Mesothelial cell of epicardium (in vitro differentiated cells): ENCODE data around the gene SAG. TPM values are rescaled to one million over a fixed set of nuclear protein-coding genes. Genes with fewer than 3 reads are reported as not detected.

Experiments used
- DNase-seq, 2 experiments: peaks; one replicate each; pipeline ENCODE4 v3.0.0; 2021; ENCODE audit warnings: low spot score in 2 of 2; ENCODE audit not compliant: unreplicated experiment in 2 of 2
- H3K27ac Mint-ChIP-seq: 2 replicates; pipeline ENCODE4 v1.8.0; 2021; ENCODE audit warnings: mixed read lengths
- H3K27me3 Mint-ChIP-seq: 2 replicates; pipeline ENCODE4 v1.8.0; 2021; ENCODE audit warnings: low read depth, mixed read lengths
- H3K36me3 Mint-ChIP-seq: 2 replicates; pipeline ENCODE4 v1.8.0; 2021; ENCODE audit warnings: mixed read lengths
- H3K4me1 Mint-ChIP-seq: 2 replicates; pipeline ENCODE4 v1.8.0; 2021; ENCODE audit warnings: mixed read lengths
- H3K4me3 Mint-ChIP-seq: 2 replicates; pipeline ENCODE4 v1.8.0; 2021; ENCODE audit warnings: mild to moderate bottlenecking, moderate library complexity, mixed read lengths
- H3K9me3 Mint-ChIP-seq: 2 replicates; pipeline ENCODE4 v1.8.0; 2021; ENCODE audit warnings: mixed read lengths
- total RNA-seq: library from RNA; stranded (reverse); gene quantifications from 3 replicates; pipeline ENCODE4 v1.2.1, GENCODE V29; 2021
- TF ChIP-seq, protein P1 (sequence below): fragments of 200-600 bp; sonication (generic); IDR thresholded peaks from one replicate; pipeline ENCODE4 v1.5.0; 2021; ENCODE audit warnings: antibody characterized with exemption; ENCODE audit not compliant: unreplicated experiment

The SAG gene
- total RNA-seq, 1 donor from 2014 or later, result not detected

DNA sequence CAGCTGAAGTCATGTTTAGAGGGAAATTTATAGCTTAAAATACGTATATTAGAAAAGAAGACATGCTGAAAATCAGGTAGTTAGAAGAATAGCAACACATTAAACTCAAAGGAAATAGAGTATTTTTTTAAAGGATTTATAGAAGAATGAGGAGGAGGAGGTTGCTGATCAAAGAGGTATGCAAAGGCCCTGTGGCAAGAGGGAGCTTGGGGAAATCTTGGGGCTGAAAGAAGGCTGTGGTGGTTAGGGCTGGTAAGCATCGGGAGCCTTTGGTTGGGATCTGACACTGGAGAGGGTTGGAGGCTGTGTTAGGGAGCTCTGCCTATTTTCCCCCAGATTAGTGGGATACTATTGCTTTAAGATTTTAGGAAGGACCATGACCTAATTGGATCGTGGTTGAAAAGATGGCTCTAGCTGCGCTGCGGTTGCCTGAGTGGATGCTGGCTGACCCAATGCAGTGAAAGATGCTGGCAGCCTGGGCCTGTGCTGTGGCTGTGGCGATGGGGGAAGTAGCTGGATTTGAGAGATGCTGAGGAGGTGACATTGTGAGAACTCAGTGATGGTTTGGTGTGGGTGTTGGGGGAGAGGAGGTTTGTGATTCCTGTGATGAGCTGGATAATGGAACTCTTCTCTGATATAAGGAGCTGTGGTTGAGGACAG is 58.4 kb downstream of the SAG start:
- Mint-ChIP-seq H3K4me3 (no peak overlapping the region), H3K9me3 (peaks cover 10% of the 10 kb centered on the region), H3K36me3 (peaks cover 15% of the 10 kb centered on the region), H3K27ac (no peak overlapping the region), H3K4me1 (peaks cover 5% of the 10 kb centered on the region), H3K27me3 (no peaks in the 10 kb centered on the region)
- TF ChIP-seq, protein P1, sequence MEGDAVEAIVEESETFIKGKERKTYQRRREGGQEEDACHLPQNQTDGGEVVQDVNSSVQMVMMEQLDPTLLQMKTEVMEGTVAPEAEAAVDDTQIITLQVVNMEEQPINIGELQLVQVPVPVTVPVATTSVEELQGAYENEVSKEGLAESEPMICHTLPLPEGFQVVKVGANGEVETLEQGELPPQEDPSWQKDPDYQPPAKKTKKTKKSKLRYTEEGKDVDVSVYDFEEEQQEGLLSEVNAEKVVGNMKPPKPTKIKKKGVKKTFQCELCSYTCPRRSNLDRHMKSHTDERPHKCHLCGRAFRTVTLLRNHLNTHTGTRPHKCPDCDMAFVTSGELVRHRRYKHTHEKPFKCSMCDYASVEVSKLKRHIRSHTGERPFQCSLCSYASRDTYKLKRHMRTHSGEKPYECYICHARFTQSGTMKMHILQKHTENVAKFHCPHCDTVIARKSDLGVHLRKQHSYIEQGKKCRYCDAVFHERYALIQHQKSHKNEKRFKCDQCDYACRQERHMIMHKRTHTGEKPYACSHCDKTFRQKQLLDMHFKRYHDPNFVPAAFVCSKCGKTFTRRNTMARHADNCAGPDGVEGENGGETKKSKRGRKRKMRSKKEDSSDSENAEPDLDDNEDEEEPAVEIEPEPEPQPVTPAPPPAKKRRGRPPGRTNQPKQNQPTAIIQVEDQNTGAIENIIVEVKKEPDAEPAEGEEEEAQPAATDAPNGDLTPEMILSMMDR, result no peak
- no peak for DNase-seq

DNA sequence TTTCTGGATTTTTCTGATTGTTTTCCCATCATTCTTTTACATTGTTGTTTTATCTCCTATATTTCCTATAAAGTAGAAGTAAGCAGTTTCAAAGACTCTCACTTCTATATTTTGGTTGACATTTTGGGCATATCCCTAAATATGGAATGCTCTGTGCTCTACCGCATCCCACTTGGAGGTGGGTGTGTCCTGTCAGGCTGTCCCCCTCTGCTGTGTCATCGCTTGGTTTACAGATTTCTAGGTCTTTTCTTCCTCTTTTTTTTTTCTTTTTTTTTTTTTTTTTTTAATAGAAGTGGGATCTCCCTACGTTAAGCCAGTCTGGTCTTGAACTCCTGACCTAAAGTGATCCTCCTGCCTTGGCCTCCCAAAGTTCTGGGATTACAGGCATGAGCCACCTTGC is 60.0 kb downstream of the SAG start:
- no peak for DNase-seq
- Mint-ChIP-seq H3K4me1 (no peaks in the 10 kb centered on the region), H3K4me3 (no peak overlapping the region), H3K27me3 (no peaks in the 10 kb centered on the region), H3K36me3 (peaks cover 12% of the 10 kb centered on the region), H3K9me3 (peaks cover 10% of the 10 kb centered on the region), H3K27ac (no peak overlapping the region)
- TF ChIP-seq, protein P1, result no peak

DNA sequence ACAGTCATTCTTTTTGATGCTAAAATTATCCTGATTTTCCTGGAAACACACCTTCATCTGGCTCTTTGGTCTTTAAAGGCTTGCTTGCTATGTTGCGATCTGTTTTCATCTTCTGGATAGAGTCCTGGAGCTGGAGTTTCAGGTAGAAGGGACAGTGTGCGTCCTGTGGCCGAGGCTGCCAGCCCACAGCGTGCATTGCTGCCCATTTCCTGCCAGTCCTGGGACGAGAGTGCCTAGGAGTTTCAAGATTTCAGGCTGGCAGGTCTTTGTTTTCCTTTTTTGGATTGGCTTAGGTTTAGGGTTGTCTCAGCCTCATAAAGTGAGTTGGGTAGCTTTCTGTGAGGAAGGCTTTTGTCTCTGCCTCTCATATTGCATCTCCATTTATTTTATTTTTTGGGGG is 61.1 kb downstream of the SAG start:
- Mint-ChIP-seq H3K27ac (no peak overlapping the region), H3K36me3 (peaks cover 8% of the 10 kb centered on the region), H3K9me3 (peaks cover 7% of the 10 kb centered on the region), H3K4me3 (no peak overlapping the region), H3K27me3 (no peaks in the 10 kb centered on the region), H3K4me1 (no peaks in the 10 kb centered on the region)
- TF ChIP-seq, protein P1, result no peak
- no peak for DNase-seq

DNA sequence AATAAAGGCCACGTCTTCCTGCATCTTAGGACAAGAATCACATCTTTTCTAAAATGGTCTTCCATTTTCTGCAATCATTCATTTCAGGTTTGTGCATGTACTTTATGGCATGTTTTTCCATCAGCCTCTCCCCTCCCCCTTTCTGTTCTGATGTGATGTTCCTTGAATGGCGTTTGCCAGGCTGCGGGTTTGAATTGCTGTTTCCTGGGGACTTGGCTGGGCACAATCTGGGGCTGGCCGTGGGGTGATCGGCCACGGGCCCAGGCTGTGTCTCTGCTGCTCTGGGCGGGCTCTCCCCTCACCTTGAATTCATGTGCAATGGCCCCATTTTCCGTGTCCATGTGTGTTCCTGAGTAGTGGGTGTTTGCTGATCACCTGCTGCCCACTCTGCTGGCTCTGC is 61.8 kb downstream of the SAG start:
- Mint-ChIP-seq H3K9me3 (peaks cover 2% of the 10 kb centered on the region), H3K4me3 (no peak overlapping the region), H3K4me1 (no peaks in the 10 kb centered on the region), H3K36me3 (peaks cover 2% of the 10 kb centered on the region), H3K27ac (no peak overlapping the region), H3K27me3 (no peaks in the 10 kb centered on the region)
- TF ChIP-seq, protein P1, result no peak
- DNase-seq, result no peak

DNA sequence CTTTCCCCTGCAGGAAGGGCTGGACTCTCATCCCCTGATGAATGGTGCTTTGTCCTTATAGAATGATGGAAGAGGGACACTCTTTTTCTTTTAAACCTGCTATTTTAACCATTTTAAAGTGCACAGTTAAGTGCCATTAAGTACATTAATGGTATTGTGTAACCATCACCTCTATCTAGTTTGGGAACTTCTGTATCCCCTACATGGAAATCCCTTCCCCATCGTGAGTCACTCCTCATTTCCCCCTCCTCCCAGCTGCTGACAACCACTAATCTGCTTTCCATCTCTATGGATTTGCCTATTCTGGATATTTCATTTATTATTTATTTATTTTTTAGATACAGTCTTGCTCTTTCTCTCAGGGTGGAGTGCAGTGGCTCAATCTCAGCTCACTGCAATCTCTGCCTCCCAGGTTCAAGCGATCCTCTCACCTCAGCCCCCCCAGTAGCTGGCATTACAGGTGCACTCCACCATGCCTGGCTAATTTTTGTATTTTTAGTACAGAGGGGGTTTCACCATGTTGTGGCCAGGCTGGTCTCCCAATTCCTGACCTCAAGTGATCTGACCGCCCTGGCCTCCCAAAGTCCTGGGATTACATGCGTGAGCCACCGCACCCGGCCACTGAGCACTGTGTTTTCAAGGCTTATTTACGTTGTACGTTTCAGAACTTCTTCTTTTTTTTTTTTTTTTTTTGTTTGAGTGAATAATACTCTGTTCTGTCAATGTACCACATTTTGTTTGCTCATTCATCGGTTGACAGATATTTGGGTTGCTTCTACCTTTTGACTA is 62.5 kb downstream of the SAG start:
- Mint-ChIP-seq H3K27me3 (no peaks in the 10 kb centered on the region), H3K4me1 (no peaks in the 10 kb centered on the region)

More for the DNA sequence above, 62.5 kb downstream of the SAG start:
- TF ChIP-seq, protein P1, result no peak
- no peak overlapping the region for H3K27ac Mint-ChIP-seq
- no peaks in the 10 kb centered on the region for H3K36me3 Mint-ChIP-seq
- no peaks in the 10 kb centered on the region for H3K9me3 Mint-ChIP-seq
- H3K4me3 Mint-ChIP-seq, result no peak overlapping the region
- no peak for DNase-seq
